DMS153 treated with DMSO at 0.1 percent for 48 hours (cell line): ENCODE results near the gene IGF1.
"Not testable (repeated sequence)": the region's sequence is repeated elsewhere in the genome, so short reads cannot be mapped to it uniquely, and the experiment has no call there.

ENCODE experiments used
- DNase-seq: peaks from one replicate; lab custom pipeline; 2025; ENCODE audit not compliant: unreplicated experiment; lab: John Stamatoyannopoulos, UW

The IGF1 gene

DNA sequence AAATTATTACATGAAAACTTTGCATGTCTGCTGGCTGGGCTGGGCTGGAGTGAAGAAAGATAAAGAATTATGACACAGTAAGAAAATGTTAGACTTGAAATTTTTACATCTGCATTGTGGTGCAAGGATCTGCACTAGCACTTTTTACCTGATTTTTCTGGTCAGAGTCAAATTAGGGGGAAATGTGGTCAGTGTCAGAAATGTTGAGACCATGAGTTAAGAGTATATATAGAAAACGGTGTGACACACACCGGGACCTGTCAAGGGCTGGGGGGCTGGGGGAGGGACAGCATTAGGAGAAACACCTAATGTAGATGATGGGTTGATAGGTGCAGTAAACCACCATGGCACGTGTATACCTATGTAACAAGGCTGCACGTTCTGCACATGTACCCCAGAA lies 90.3 kb downstream of the IGF1 start:
- no peak for DNase-seq

DNA sequence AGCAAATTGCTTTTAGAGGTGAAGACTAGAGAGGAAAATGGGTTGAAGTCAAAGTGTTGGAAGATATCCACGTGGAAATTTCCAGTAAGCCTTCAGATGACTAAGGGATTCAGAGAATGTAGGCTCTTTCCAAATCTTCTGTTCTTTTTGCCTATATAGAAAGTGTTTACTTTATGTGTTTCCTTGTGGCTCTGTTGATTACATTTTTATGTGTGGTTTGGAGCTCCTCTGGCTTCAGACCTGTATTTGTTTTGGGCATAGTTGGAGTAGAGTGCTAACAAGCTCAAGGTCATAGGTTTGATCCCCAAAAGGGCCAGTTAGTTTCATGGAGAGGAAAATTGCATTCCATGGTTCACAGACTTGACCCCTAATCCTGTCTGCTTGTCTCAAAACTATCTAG lies 91.9 kb downstream of the IGF1 start:
- no peak for DNase-seq

DNA sequence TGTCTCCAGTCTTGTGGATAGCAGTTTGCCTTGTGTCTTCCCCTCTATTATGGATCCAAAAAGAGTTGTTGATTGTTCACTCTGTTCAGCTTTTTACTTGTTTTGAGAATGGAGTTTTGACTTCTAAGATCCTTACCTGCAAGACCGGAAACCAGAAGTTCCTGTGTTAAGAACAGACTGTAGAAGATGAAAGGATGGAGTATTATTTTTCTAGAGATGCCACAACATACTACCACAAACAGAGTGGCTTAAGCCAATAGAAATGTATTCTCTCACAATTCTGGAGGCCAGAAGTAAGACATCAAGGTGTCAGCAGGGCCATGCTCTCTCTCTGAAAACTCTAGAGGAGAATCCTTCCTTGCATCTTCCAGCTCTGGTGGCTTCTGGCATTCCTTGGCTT lies 95.0 kb downstream of the IGF1 start:
- no peak for DNase-seq

DNA sequence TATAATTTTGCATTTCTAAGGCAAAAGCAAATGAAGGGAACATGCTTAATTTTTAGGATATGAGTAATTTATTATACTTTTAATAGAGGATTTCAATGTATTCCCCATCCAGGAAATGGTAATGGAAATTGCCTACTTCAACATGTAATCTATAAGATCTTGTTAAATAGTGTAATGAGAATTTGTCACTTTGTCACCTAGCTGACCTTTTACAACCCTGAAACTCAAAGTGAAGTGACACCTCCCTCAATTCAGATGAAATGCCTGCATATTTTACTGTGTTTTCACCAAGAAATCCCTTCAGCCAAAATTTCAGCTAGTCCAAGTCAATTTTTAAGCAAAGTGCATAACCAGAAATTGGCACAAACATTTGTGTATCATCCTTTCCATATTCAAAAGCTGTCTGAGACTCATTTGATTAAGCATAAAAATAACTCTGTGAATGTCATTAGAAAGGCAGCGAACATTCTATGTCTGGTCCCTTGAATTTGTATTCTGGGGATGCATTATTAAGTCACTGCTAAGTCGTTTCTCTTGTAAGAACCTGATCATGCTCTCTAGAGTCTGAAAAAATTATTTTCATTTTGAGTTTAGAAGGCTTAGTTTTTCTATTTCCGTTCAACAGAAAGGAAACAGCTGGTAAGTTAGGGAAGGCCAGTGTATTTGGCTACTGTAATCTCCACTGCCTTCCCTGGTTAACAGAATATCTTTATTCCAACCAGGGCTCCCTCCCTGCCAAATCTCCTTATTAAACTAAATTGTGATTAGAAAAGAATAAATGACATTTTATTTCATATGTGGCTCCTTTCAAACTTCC lies 100.8 kb downstream of the IGF1 start:
- DNase-seq: no peak

DNA sequence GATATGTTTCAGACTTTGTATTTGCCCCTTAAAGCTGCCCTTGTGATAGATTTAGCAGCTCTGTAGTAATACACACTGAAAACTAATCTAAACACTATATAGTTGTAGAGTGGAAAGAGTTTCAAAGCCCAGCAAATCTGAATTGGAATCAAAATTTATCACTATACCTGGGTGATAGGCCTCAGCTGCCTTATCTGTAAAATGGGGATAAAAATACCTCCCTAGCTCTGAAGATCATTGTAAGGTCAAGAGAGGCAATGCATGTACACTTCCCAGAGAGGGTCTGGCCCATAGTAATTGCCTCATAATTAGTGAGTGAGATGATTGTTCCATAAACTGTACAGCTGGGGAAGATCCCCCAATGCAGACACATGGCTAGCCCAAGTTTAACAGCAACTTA lies 103.6 kb downstream of the IGF1 start:
- no peak for DNase-seq

DNA sequence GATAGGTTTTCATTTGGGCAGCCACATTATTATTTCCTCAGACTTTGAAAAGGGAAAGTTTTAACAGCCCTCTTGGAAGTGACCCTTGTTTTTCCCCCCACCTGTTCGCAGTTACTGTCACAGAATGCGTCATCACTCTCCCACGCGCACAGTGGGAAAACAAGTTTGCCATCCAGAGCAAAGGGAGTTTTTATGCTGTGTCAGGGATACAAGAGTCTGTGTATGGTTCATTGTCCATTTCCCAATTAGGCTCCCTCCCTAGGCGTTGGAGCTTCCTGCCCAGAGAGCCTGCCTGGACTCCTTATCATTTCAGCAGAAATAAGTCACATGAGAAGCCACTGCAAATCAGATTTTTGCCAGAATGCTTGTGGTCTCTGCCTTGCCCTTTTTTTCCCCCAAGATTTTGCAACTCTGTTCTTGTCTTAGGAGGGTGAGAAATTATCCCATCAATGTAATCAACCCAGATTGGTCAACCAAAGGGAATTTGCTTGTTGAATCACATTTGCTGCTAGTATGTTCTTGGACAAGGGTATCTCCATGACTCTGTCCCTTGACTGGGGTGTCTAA lies 104.1 kb downstream of the IGF1 start:
- no peak for DNase-seq

DNA sequence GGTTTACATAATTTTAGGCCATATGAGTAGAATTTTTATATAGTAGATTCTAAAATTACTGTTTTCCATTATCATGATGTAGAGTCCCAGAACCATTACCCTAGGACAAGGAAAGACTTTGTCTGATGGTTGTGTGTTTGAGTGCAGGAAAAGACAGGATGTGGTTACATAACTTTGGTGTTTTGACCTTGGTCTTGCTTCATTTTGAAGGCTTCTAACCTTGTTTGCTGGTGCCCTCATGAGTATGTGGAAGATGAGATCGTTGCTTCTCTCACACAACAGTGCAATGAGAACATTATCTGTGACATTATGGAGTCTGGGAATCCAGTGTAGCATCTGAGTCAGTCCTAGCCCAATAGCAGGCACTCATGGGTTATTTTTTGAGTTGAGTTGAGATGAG lies 106.2 kb downstream of the IGF1 start:
- DNase-seq: no peak

DNA sequence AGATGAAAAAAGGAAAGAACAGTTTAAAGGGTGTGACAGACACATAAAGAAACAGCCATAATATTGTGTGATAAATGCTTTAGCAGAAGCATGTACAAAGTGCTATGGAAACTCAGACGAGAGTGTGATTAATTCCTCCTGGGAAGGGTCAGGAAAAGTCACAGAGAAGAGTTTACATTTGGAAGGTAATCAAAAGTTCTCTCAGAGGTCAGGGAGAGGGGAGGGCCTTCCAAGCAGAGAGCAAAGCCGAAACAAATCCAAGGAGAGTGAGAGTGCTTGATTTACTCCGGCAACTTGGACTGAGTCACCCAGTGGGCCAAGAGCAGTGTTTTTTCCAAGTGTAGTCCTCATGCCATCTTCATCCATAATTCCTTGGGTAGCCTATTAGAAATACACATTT lies 108.3 kb downstream of the IGF1 start:
- no peak for DNase-seq

DNA sequence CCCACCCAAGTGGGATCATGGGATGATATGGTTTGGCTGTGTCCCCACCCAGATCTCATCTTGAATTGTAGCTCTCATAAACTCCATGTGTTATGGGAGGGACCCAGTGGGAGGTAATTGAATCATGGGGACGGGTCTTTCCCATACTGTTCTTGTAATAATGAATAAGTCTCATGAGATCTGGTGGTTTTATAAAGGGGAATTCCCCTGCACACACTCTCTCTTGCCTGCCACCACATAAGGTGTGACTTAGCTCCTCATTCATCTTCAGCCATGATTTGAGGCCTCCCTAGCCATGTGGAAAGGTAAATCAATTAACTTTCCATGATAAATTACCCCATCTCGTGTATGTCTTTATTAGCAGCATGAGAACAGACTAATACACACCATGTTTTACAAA lies 109.2 kb downstream of the IGF1 start:
- no peak for DNase-seq

DNA sequence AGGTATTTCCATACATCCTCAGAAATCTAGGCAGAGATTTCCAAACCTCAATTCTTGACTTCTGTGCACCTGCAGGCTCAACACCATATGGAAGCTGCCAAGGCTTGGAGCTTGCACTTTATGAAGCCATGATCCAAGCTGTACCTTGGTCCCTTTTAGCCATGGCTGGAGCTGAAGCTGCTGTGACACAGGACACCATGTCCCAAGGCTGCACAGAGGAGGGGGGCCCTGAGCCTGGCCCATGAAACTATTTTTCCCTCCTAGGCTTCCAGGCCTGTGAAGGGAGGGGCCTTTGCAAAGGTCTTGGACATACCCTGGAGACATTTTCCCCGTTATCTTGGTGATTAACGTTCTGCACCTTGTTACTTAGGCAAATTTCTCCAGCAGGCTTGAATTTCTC lies 110.5 kb downstream of the IGF1 start:
- no peak for DNase-seq

DNA sequence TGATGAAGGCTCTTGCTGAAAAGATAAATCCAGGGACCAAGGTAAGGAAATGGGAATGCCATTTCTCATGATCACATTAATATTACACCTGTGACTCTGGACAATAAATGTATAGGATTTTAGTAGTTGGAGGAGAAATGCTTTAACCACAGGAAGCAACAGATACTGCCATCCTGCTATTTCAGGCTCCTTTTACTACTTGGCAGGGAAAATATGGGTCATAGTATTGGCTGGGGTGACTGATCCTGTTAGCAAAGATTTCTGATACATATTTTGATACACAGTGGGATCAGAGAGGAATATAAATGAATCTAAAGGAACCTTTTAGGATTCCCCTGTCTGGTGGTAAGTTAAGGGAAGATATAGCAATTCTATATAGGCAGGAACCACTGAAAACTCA lies 115.0 kb downstream of the IGF1 start:
- no peak for DNase-seq

DNA sequence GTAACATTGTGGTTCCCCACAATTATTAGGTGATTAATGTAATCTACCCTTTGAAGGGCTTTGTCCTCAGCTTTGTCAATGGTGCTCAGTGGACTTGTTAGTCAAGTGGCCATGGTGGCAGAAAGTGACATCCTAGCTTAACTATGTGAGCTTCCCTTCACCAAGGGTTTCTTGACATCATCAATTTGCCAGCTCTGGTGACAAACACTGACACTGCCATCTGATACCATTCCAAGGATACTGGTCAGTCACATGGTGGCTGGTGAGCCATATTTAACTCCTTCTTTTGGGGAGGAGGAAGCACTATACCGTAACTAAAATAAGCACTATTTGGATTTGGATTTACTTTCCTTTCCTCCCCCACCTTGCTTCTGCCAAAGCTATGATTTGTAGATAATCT lies 115.7 kb downstream of the IGF1 start:
- DNase-seq: no peak

DNA sequence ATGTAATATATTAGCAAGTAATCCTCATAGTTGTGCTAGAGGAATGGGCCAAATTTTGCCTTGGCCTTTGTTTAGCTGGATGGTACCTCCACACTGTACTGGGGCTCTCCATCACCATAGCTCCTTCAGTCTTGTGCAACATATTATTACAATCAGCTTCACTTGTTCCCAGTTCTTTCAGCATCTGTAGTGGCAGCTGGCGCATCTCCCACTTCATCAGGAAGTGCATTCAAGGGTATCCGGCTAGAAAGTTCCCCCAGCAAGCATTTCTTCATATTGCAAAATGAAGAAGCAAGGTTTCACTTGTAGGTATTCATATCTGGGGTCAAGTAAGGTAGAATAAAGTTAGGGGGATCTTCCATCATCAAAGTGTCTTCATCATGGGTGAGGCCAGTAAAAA lies 123.7 kb downstream of the IGF1 start:
- DNase-seq: no peak

DNA sequence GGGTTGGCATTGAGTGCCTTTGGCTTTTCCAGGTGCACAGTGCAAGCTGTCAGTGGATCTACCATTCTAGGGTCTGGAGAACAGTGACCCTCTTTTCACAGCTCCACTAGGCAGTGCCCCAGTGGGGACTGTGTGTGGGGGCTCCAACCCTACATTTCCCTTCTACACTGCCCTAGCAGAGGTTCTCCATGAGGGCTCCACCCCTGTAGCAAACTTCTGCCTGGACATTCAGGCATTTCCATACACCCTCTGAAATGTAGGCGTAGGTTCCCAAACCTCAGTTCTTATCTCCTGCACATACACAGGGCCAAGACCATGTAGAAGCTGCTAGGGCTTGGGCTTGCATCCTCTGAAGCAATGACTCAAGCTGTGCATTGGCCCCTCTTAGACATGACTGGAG lies 126.1 kb downstream of the IGF1 start:
- not testable (repeated sequence) for DNase-seq

DNA sequence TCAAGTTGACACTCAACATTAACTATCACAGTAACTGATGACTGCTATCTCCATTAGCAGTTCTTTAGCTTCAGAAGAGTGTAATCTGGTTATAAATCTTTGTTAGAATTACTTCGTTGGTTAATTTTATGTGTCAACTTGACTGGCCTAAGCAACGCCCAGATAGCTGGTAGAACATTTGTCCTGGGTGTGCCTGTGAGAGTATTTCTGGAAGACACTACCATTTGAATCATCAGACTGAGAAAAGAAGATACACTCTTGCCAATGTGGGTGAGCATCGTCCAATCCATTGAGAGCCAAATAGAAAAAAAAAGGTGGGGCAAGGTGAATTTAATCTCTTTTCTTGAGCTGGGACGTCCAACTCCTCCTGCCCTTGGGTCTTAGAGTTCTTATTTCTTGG lies 129.0 kb downstream of the IGF1 start:
- no peak for DNase-seq

DNA sequence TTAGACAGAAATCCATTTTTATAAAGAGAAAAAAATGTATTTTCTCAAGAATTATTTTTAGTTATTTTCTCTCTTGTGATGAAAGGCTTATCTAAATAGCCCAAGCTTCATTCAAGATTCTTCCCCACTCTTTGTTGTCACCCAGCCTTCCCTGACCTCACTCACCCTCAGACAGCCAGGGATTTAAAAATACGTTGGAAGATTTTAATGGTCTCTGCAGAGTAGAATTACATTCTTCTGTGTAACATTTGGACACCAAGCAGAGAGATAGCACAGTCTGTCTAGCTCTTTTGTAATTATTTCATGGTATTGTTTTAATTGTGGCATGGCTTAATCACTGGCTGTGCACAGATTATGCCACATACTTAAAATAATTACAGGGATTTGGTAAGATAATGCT lies 130.3 kb downstream of the IGF1 start:
- no peak for DNase-seq

DNA sequence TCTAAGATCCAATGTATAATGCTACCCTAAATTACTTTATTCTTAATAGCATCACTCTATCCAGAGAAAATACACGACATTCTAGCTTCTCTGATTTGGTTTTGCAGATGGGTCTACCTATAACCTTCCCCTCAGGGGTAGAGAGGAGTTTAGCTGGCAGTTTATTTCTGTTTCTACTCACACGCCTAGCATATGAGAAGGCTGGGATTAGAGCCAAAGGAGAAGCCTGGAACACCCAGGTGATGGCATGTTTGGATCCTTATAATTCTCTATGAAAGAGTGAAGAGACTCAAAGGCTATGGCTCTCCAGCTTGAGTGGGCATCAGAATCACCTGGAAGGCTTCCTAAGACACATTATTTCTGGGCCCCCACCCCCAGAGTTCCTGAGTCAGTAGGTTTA lies 131.3 kb downstream of the IGF1 start:
- no peak for DNase-seq

DNA sequence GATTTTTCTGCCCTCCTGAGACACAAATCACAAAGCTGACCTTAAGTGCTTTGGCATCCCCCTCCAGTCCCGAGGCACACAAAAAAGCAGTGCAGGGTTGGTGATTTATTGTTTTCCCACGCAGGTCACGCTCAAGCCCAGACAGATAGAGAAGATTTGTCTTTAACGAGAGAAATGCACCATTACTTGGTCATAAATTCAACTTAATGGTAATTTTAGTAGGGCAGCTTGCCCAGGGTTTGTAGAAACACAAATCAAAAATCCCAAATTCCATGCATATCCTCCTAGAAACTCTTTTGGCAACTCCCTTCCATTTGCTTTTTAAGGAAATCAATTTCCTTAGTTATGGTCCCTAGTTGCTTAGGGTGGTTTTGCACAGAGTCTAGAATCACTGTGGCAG lies 132.6 kb downstream of the IGF1 start:
- DNase-seq: no peak
